ENCODE measurements around the gene AGA.

AGA gene

GRCh38 chr4:177489471-177490246 is 47.4 kb upstream of the AGA start:
- Histone ChIP-seq H3K9ac (ENCODE audit: low read length) (no peak overlapping the region), H3K36me3 (ENCODE audit: insufficient read depth, low read length) (no peaks in the 10 kb centered on the region)
- no peak for TF ChIP-seq CTCF (IDR thresholded peaks at IDR 0.05; ENCODE audit: low read length)
- no peak for TF ChIP-seq EZH2 (IDR thresholded peaks at IDR 0.05; ENCODE audit: borderline replicate concordance, low read length)

GRCh38 chr4:177487977-177488376 is 45.7 kb upstream of the AGA start:
- no peak for TF ChIP-seq CTCF (IDR thresholded peaks at IDR 0.05; ENCODE audit: low read length)
- TF ChIP-seq EZH2 (IDR thresholded peaks at IDR 0.05; ENCODE audit: borderline replicate concordance, low read length): no peak
- no peak overlapping the region for H2AFZ ChIP-seq (ENCODE audit: low read length)
- no peaks in the 10 kb centered on the region for H3F3A ChIP-seq (ENCODE audit: insufficient read depth, low read length)
- no peaks in the 10 kb centered on the region for H3K4me1 ChIP-seq (ENCODE audit: insufficient read depth, low read length, severe bottlenecking)
- no peaks in the 10 kb centered on the region for H4K20me1 ChIP-seq (ENCODE audit: insufficient read depth, low read length)
- no peaks in the 10 kb centered on the region for H3K9me2 ChIP-seq (ENCODE audit: low read depth, low read length)
- no peak overlapping the region for H3K4me3 ChIP-seq (ENCODE audit: low read depth, low read length, poor library complexity, severe bottlenecking)
- no peaks in the 10 kb centered on the region for H3K27me3 ChIP-seq (ENCODE audit: insufficient read depth, low read length)
- no peaks in the 10 kb centered on the region for H3K36me3 ChIP-seq (ENCODE audit: insufficient read depth, low read length)
- no peaks in the 10 kb centered on the region for H3K79me2 ChIP-seq (ENCODE audit: insufficient read depth, low read length)
- no peak overlapping the region for H3K27ac ChIP-seq (ENCODE audit: low read depth, low read length, poor library complexity, severe bottlenecking)
- no peak overlapping the region for H3K9ac ChIP-seq (ENCODE audit: low read length)
- no peaks in the 10 kb centered on the region for H3K9me3 ChIP-seq (ENCODE audit: low read length)
- H3K4me2 ChIP-seq (ENCODE audit: low read length): no peak overlapping the region

More at GRCh38 chr4:177489471-177490246, 47.4 kb upstream of the AGA start:
- no peaks in the 10 kb centered on the region for H3K9me2 ChIP-seq (ENCODE audit: low read depth, low read length)
- H4K20me1 ChIP-seq (ENCODE audit: insufficient read depth, low read length): no peaks in the 10 kb centered on the region
- no peak overlapping the region for H3K4me3 ChIP-seq (ENCODE audit: low read depth, low read length, poor library complexity, severe bottlenecking)
- no peaks in the 10 kb centered on the region for H3K27me3 ChIP-seq (ENCODE audit: insufficient read depth, low read length)
- no peaks in the 10 kb centered on the region for H3K79me2 ChIP-seq (ENCODE audit: insufficient read depth, low read length)
- no peak overlapping the region for H3K27ac ChIP-seq (ENCODE audit: low read depth, low read length, poor library complexity, severe bottlenecking)
- no peaks in the 10 kb centered on the region for H3K4me1 ChIP-seq (ENCODE audit: insufficient read depth, low read length, severe bottlenecking)
- H2AFZ ChIP-seq (ENCODE audit: low read length): no peak overlapping the region
- H3K4me2 ChIP-seq (ENCODE audit: low read length): no peak overlapping the region
- no peaks in the 10 kb centered on the region for H3K9me3 ChIP-seq (ENCODE audit: low read length)
- no peaks in the 10 kb centered on the region for H3F3A ChIP-seq (ENCODE audit: insufficient read depth, low read length)

GRCh38 chr4:177485528-177485927 is 43.3 kb upstream of the AGA start:
- Histone ChIP-seq H3K27me3 (ENCODE audit: insufficient read depth, low read length) (no peaks in the 10 kb centered on the region), H3K4me1 (ENCODE audit: insufficient read depth, low read length, severe bottlenecking) (no peaks in the 10 kb centered on the region), H3K4me3 (ENCODE audit: low read depth, low read length, poor library complexity, severe bottlenecking) (no peak overlapping the region), H3K27ac (ENCODE audit: low read depth, low read length, poor library complexity, severe bottlenecking) (no peak overlapping the region), H2AFZ (ENCODE audit: low read length) (no peak overlapping the region), H4K20me1 (ENCODE audit: insufficient read depth, low read length) (no peaks in the 10 kb centered on the region), H3F3A (ENCODE audit: insufficient read depth, low read length) (no peaks in the 10 kb centered on the region), H3K9me3 (ENCODE audit: low read length) (no peaks in the 10 kb centered on the region), H3K9ac (ENCODE audit: low read length) (no peak overlapping the region), H3K79me2 (ENCODE audit: insufficient read depth, low read length) (no peaks in the 10 kb centered on the region), H3K36me3 (ENCODE audit: insufficient read depth, low read length) (no peaks in the 10 kb centered on the region), H3K9me2 (ENCODE audit: low read depth, low read length) (no peaks in the 10 kb centered on the region), H3K4me2 (ENCODE audit: low read length) (no peak overlapping the region)
- no peak for TF ChIP-seq CTCF (IDR thresholded peaks at IDR 0.05; ENCODE audit: low read length)
- no peak for TF ChIP-seq EZH2 (IDR thresholded peaks at IDR 0.05; ENCODE audit: borderline replicate concordance, low read length)
